Measurements from ENCODE around the gene MAD1L1. TPM values are rescaled to one million over a fixed set of nuclear protein-coding genes. Genes with fewer than 3 reads are reported as not detected.

MAD1L1 gene
- total RNA-seq, 2 experiments from 2014 or later = 58.3 to 65.3 TPM

DNA sequence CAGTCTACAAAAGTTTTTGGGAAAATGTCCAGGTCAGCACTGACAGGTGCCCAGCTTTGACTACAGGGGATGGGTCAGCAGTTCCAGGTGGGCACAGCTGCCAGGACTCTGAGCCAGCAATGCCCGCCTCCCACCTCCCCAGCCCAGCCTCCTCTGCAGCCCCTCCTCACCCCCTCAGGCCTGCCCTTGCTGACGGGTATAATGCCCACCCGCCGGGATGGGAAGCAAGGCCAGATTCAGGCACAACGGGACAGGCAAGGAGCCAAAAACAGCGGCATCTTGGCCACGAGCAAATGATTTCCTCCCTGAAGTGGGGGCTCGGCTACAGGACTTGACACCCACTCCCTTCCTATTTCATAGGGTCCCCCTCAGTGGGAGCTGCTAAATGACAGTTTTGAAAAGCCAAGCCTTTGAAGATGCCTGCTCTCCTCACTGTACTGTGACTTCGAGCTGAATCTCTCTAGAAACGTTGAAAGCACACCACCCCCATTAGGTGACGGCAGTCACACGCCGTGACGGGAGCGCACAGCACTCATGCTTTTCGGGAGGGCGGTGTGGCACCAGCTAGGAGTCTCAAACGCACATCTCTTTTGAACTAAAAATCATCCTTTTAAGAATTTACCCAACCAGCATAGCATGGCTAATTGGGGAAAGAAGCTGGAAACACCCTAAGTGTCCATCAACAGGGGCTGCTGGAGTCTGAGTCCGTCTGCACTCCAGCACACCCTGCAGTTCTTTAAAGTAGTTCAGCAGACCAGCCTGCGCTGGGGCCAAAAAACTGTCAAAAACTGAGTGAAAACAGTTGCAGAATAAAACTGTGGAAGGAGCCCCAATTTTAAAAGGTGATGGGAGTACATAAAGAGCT, 29.6 kb downstream of the MAD1L1 start:
- Histone ChIP-seq H3K4me3 (ENCODE audit: low read depth, low read length, poor library complexity, severe bottlenecking) (no peak overlapping the region), H3K36me3 (ENCODE audit: insufficient read depth, low read length) (peaks cover 65% of the 10 kb centered on the region), H3K79me2 (ENCODE audit: insufficient read depth, low read depth, low read length) (no peaks in the 10 kb centered on the region), H2AFZ (ENCODE audit: low read length) (no peak overlapping the region), H3K27ac (ENCODE audit: low read depth, low read length, poor library complexity, severe bottlenecking) (no peak overlapping the region), H3K9me2 (ENCODE audit: insufficient read depth, low read length) (no peaks in the 10 kb centered on the region), H4K20me1 (ENCODE audit: insufficient read depth, low read length) (no peaks in the 10 kb centered on the region), H3K4me2 (ENCODE audit: low read length) (peak overlapping the region; percentile 22; the same call in 1 of the 2 replicates), H3K4me1 (ENCODE audit: insufficient read depth, low read length, poor library complexity, severe bottlenecking) (peaks cover 10% of the 10 kb centered on the region), H3K9me3 (ENCODE audit: low read length) (no peaks in the 10 kb centered on the region)
- no TSS peak for BruUV-seq (replicated peaks)
- ChIA-PET CTCF (ENCODE audit: unreplicated experiment) (no interaction called here), POLR2A (interaction anchor here (0.7 kb wide), 1 partner anchor 309 kb away, joined by 3 read pairs; no protein-coding TSS in a partner anchor)
- intact Hi-C loops (cut with micrococcal nuclease; ENCODE audit: unreplicated experiment) = no loop called here
- no peak for DNase-seq (ENCODE audit: low spot score)
- TF ChIP-seq CTCF (conservative IDR thresholded peaks at IDR 0.05; ENCODE audit: low read length) = no peak
- no peak for TF ChIP-seq EZH2phosphoT487 (IDR thresholded peaks at IDR 0.05; ENCODE audit: borderline replicate concordance, low read depth, low read length)

DNA sequence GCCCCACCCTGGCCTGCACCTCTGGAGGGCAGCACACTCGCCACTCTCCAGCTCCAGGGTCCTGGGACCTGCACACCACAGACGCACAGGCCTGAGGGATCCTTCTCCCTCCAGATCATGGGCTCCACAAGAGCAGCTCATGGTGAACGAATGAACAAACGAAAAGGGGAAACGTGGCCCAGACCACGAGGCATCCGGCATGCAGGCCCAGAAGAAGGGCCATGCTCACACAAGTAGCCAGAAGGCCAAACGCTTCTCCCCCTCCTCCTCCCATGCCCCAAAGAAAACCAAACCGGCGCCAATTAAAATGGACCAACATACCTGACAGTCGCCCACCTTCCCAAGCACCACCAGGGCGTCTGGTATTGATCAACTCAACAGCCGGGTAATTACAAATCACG, 30.4 kb downstream of the MAD1L1 start:
- intact Hi-C loops (cut with micrococcal nuclease; ENCODE audit: unreplicated experiment) = no loop called here
- DNase-seq (ENCODE audit: low spot score) = no peak
- CTCF ChIA-PET (ENCODE audit: unreplicated experiment) = no interaction called here

More for the DNA sequence above, 30.4 kb downstream of the MAD1L1 start:
- Histone ChIP-seq H3K9me2 (ENCODE audit: insufficient read depth, low read length) (no peaks in the 10 kb centered on the region), H3K27ac (ENCODE audit: low read depth, low read length, poor library complexity, severe bottlenecking) (no peak overlapping the region), H3K79me2 (ENCODE audit: insufficient read depth, low read depth, low read length) (no peaks in the 10 kb centered on the region), H3K4me2 (ENCODE audit: low read length) (no peak overlapping the region), H2AFZ (ENCODE audit: low read length) (no peak overlapping the region), H3K36me3 (ENCODE audit: insufficient read depth, low read length) (peaks cover 65% of the 10 kb centered on the region), H3K4me1 (ENCODE audit: insufficient read depth, low read length, poor library complexity, severe bottlenecking) (peaks cover 10% of the 10 kb centered on the region), H3K4me3 (ENCODE audit: low read depth, low read length, poor library complexity, severe bottlenecking) (no peak overlapping the region), H3K9me3 (ENCODE audit: low read length) (no peaks in the 10 kb centered on the region), H4K20me1 (ENCODE audit: insufficient read depth, low read length) (no peaks in the 10 kb centered on the region)
- POLR2A ChIA-PET = no interaction called here
- TF ChIP-seq EZH2phosphoT487 (IDR thresholded peaks at IDR 0.05; ENCODE audit: borderline replicate concordance, low read depth, low read length) (no peak), CTCF (conservative IDR thresholded peaks at IDR 0.05; ENCODE audit: low read length) (no peak)
- no TSS peak for BruUV-seq (replicated peaks)

Measured in OCI-LY7 (cell line).